Keratinocyte (primary cell): ENCODE data around the gene DUSP16. TPM values are rescaled to one million over a fixed set of nuclear protein-coding genes. Genes with fewer than 3 reads are reported as not detected.

Experiments used
- DNase-seq: peaks from one replicate; pipeline ENCODE4 v3.0.0-alpha.2; 2011; ENCODE audit warnings: low read depth, missing footprints, low spot score
- FAIRE-seq: peaks from 2 replicates; lab custom pipeline; 2011; peaks lifted over from hg19 to GRCh38; lab: Jason Lieb, UNC
- H2AFZ ChIP-seq: 2 replicates; pipeline ENCODE4 v1.6.0; 2012; ENCODE audit warnings: low read length, control low read depth, inconsistent platforms; ENCODE audit not compliant: control insufficient read depth
- H3K27ac ChIP-seq: 2 replicates; pipeline ENCODE4 v1.5.1; 2011; ENCODE audit warnings: low read length; ENCODE audit not compliant: control insufficient read depth, insufficient read depth
- H3K27me3 ChIP-seq: 3 replicates; pipeline ENCODE4 v1.6.0; 2011; ENCODE audit warnings: low read length; ENCODE audit not compliant: control insufficient read depth, insufficient read depth; ENCODE audit errors: extremely low read depth
- H3K36me3 ChIP-seq, 2 experiments: 2 replicates in 1 of 2; 3 replicates in 1 of 2; pipeline ENCODE4 v1.5.1; 2011; ENCODE audit warnings: low read length in 2 of 2, mild to moderate bottlenecking in 1 of 2; ENCODE audit not compliant: control insufficient read depth in 2 of 2, insufficient read depth in 2 of 2; ENCODE audit errors: extremely low read depth in 1 of 2
- H3K4me1 ChIP-seq: 3 replicates; pipeline ENCODE4 v1.5.1; 2011; ENCODE audit warnings: low read length; ENCODE audit not compliant: control insufficient read depth, insufficient read depth; ENCODE audit errors: extremely low read depth
- H3K4me2 ChIP-seq: 3 replicates; pipeline ENCODE4 v1.6.0; 2011; ENCODE audit warnings: low read depth, low read length; ENCODE audit not compliant: control insufficient read depth, insufficient read depth; ENCODE audit errors: extremely low read depth
- H3K4me3 ChIP-seq, 3 experiments: fragments of 200-600 bp in 1 of 3; sonication (generic) in 1 of 3; 2 replicates in 2 of 3; 3 replicates in 1 of 3; pipeline ENCODE4 v1.5.1; 2011 to 2016; ENCODE audit warnings: low read length in 3 of 3, mild to moderate bottlenecking in 3 of 3, control low read depth in 2 of 3, inconsistent platforms in 1 of 3, low read depth in 1 of 3, mixed read lengths in 1 of 3, mixed run types in 1 of 3, moderate library complexity in 1 of 3; ENCODE audit not compliant: control insufficient read depth in 2 of 3, insufficient read depth in 2 of 3; ENCODE audit errors: extremely low read depth in 1 of 3
- H3K79me2 ChIP-seq: 2 replicates; pipeline ENCODE4 v1.6.0; 2012; ENCODE audit warnings: low read length; ENCODE audit not compliant: control insufficient read depth, insufficient read depth
- H3K9ac ChIP-seq: 3 replicates; pipeline ENCODE4 v1.6.0; 2011; ENCODE audit warnings: low read length; ENCODE audit not compliant: control insufficient read depth, insufficient read depth; ENCODE audit errors: extremely low read depth
- H3K9me1 ChIP-seq: 3 replicates; pipeline ENCODE4 v1.6.0; 2011; ENCODE audit warnings: low read length; ENCODE audit not compliant: control insufficient read depth, insufficient read depth; ENCODE audit errors: extremely low read depth
- H3K9me3 ChIP-seq: 2 replicates; pipeline ENCODE4 v1.5.1; 2012; ENCODE audit warnings: low read depth, low read length; ENCODE audit not compliant: control insufficient read depth
- H4K20me1 ChIP-seq: 3 replicates; pipeline ENCODE4 v1.6.0; 2011; ENCODE audit warnings: low read length; ENCODE audit not compliant: control insufficient read depth, insufficient read depth; ENCODE audit errors: extremely low read depth
- CTCF ChIP-seq, 3 experiments: IDR thresholded peaks in 1 of 3; conservative IDR thresholded peaks in 1 of 3; optimal IDR thresholded peaks in 1 of 3; 2 replicates in 2 of 3; 3 replicates in 1 of 3; pipeline versions ENCODE3 to v1.5.1; 2011; ENCODE audit warnings: low read length in 3 of 3, mild to moderate bottlenecking in 3 of 3, moderate library complexity in 2 of 3, control low read depth in 1 of 3, inconsistent platforms in 1 of 3; ENCODE audit not compliant: insufficient read depth in 2 of 3; ENCODE audit errors: extremely low read depth in 1 of 3
- EZH2 ChIP-seq: IDR thresholded peaks from one replicate; pipeline ENCODE4 v1.6.1; 2012; ENCODE audit warnings: inconsistent platforms, mild to moderate bottlenecking, low read length, moderate library complexity
- dilution Hi-C: fragments of 300-500 bp; cut with MboI; formaldehyde crosslinking; loops from one replicate; pipeline ENCODE4 v1.7.0; 2020; ENCODE audit warnings: low sequenced_read_pairs; ENCODE audit not compliant: extremely low pct_ligation_motif_present
- polyA plus RNA-seq, 5 experiments: library from polyadenylated mRNA; depleted of rRNA in 3 of 5; stranded (reverse) in 3 of 5; stranded (forward) in 1 of 5; unstranded in 1 of 5; fragments of >200 nt; gene quantifications; 1 replicate in 1 of 5; 2 replicates in 3 of 5; 3 replicates in 1 of 5; pipeline versions ENCODE4 v1.2.1 to v1.2.3, GENCODE V29; 2011 to 2012; ENCODE audit warnings: missing spikeins in 2 of 5, low read depth in 1 of 5, low replicate concordance in 1 of 5

DUSP16 gene
- polyA plus RNA-seq, 1 donor (not counting 4 experiments of a cell fraction or from before 2014, with no cell fraction given) = 9.3 TPM

- no peak overlapping the region for H3K9ac ChIP-seq
- H4K20me1 ChIP-seq = no peaks in the 10 kb centered on the region
- H3K27ac ChIP-seq = no peak overlapping the region
- no peak overlapping the region for H3K4me2 ChIP-seq
- H3K27me3 ChIP-seq = no peaks in the 10 kb centered on the region
- TF ChIP-seq CTCF (optimal IDR thresholded peaks at IDR 0.05 in 1 of 3, IDR thresholded peaks at IDR 0.05 in 1 of 3, conservative IDR thresholded peaks at IDR 0.05 in 1 of 3; ENCODE audit: extremely low read depth in 1 of 3, insufficient read depth in 2 of 3, low read length in 3 of 3) = no peak
- no peak for TF ChIP-seq EZH2
- dilution Hi-C loops = no loop called here
- no peak overlapping the region for H2AFZ ChIP-seq
- FAIRE-seq = no peak
- no peak for DNase-seq
- no peaks in the 10 kb centered on the region for H3K9me1 ChIP-seq
- H3K4me1 ChIP-seq = peaks cover 14% of the 10 kb centered on the region
- no peak overlapping the region for H3K4me3 ChIP-seq
- H3K9me3 ChIP-seq = no peaks in the 10 kb centered on the region
- H3K79me2 ChIP-seq = no peaks in the 10 kb centered on the region
- H3K36me3 ChIP-seq = no peaks in the 10 kb centered on the region
Observed at GRCh38 chr12:12531194-12531593, 31.5 kb downstream of the DUSP16 start.

DNA sequence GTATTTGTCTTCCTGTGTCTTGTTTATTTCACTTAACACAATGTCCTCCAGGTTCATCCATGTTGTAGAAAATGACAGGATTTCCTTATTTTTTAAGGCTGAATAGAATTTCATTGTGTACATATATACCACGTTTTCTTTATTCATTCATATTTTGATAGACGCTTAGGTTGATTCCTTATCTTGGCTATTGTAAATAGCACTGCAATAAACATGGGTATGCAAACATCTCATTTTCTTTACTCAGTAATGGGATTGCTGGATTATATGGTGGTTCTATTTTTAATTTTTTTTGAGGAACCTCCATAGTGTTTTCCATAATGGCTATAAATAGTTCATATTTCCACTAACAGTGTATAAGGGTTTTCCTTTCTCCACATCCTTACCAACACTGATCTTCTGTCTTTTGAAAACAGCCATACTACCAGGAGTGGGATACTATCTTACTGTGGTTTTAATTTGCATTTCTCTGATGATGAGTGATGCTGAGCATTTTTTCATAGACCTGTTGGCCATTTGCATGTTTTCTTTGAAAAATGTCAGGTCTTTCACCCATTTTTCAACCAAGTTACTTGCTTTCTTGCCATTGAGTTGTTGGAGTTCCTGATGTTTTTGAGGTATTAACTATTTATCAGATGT is 32.8 kb downstream of the DUSP16 start:
- Histone ChIP-seq H3K4me1 (peaks cover 14% of the 10 kb centered on the region), H2AFZ (no peak overlapping the region), H3K9ac (no peak overlapping the region), H3K79me2 (no peaks in the 10 kb centered on the region), H3K36me3 (no peaks in the 10 kb centered on the region), H3K27me3 (no peaks in the 10 kb centered on the region), H3K4me2 (no peak overlapping the region), H3K27ac (no peak overlapping the region), H4K20me1 (no peaks in the 10 kb centered on the region), H3K4me3 (no peak overlapping the region), H3K9me3 (no peaks in the 10 kb centered on the region), H3K9me1 (no peaks in the 10 kb centered on the region)
- dilution Hi-C loops = no loop called here
- no peak for DNase-seq
- FAIRE-seq = no peak
- TF ChIP-seq EZH2 = no peak
